Panc1 (cell line): ENCODE data around the gene DUSP16. TPM values are rescaled to one million over a fixed set of nuclear protein-coding genes. Genes with fewer than 3 reads are reported as not detected.

ENCODE experiments used
- ATAC-seq: fragments of 200-7000 bp; cut with Tn5 transposase; 2 replicates; pipeline ENCODE4 v1.9.1; 2020; ENCODE audit warnings: mild to moderate bottlenecking, moderate library complexity
- BruUV-seq: library from RNA; stranded (reverse); fragments of 400-500 nt; replicated peaks from 2 replicates; lab custom pipeline; 2021; lab: Mats Ljungman, UMichigan
- CTCF ChIA-PET: fragments of 300-600 bp; sonication (Branson Sonifier 250); formaldehyde crosslinking; loops from one replicate; lab custom pipeline; 2022; ENCODE audit warnings: antibody characterized with exemption; lab: Charles Lee
- POLR2A ChIA-PET: fragments of 300-600 bp; sonication (Branson Sonifier 250); formaldehyde crosslinking; loops from one replicate; lab custom pipeline; 2022; ENCODE audit warnings: antibody characterized with exemption; lab: Charles Lee
- DNase-seq: peaks from one replicate; pipeline ENCODE4 v3.0.0-alpha.2; 2010; ENCODE audit warnings: low read depth, low spot score
- H3K27ac ChIP-seq: 2 replicates; pipeline ENCODE4 v1.5.1; 2011; ENCODE audit warnings: mild to moderate bottlenecking, low read length, inconsistent platforms
- H3K27me3 ChIP-seq: fragments of 200-500 bp; sonication (Bioruptor generic); 2 replicates; pipeline ENCODE4 v1.6.0; 2014; ENCODE audit warnings: low read length, inconsistent platforms; ENCODE audit not compliant: control insufficient read depth, insufficient read depth
- H3K36me3 ChIP-seq: fragments of 200-500 bp; sonication (Bioruptor generic); 2 replicates; pipeline ENCODE4 v1.5.1; 2014; ENCODE audit warnings: inconsistent platforms, mild to moderate bottlenecking, low read length, moderate library complexity; ENCODE audit not compliant: control insufficient read depth, insufficient read depth
- H3K4me1 ChIP-seq: 2 replicates; pipeline ENCODE4 v1.5.1; 2011; ENCODE audit warnings: inconsistent platforms, mild to moderate bottlenecking, low read length, moderate library complexity; ENCODE audit not compliant: control insufficient read depth, insufficient read depth
- H3K4me3 ChIP-seq, 2 experiments: 2 replicates each; pipeline ENCODE4 v1.5.1; 2011 to 2012; ENCODE audit warnings: low read depth in 2 of 2, low read length in 2 of 2, mild to moderate bottlenecking in 2 of 2, inconsistent platforms in 1 of 2, moderate library complexity in 1 of 2
- H3K9me3 ChIP-seq: fragments of 200-500 bp; sonication (Bioruptor generic); 2 replicates; pipeline ENCODE4 v1.5.1; 2014; ENCODE audit warnings: low read depth, mild to moderate bottlenecking, inconsistent platforms, low read length, moderate library complexity; ENCODE audit not compliant: control insufficient read depth, insufficient read depth
- CTCF ChIP-seq: fragments of 450-650 bp; IDR thresholded peaks from 2 replicates; pipeline ENCODE4 v1.5.1; 2017; ENCODE audit warnings: mild to moderate bottlenecking
- POLR2AphosphoS5 ChIP-seq: IDR thresholded peaks from 2 replicates; pipeline ENCODE4 v1.6.1; 2012; ENCODE audit warnings: mild to moderate bottlenecking, low read depth, low read length, moderate library complexity
- REST ChIP-seq, 2 experiments: IDR thresholded peaks; 2 replicates each; pipeline ENCODE4 v1.6.1; 2011 to 2012; ENCODE audit warnings: low read depth in 2 of 2, control low read depth in 1 of 2, low read length in 1 of 2, mild to moderate bottlenecking in 1 of 2, moderate library complexity in 1 of 2; ENCODE audit not compliant: insufficient read depth in 1 of 2
- SIN3A ChIP-seq: IDR thresholded peaks from 2 replicates; pipeline ENCODE4 v1.6.1; 2012; ENCODE audit warnings: low read depth, mild to moderate bottlenecking, low read length, moderate library complexity, borderline replicate concordance; ENCODE audit not compliant: insufficient read depth
- TCF7L2 ChIP-seq: IDR thresholded peaks from 2 replicates; pipeline ENCODE4 v1.6.1; 2011; ENCODE audit warnings: mild to moderate bottlenecking, low read depth, low read length, inconsistent platforms
- in situ Hi-C: cut with HindIII; loops from 2 replicates; pipeline ENCODE4 v1.10.0; 2016; ENCODE audit warnings: low sequenced_read_pairs, low pct_unique_long_range_greater_than_20kb
- intact Hi-C: fragments of 100-400 bp; cut with micrococcal nuclease; formaldehyde crosslinking; loops from one replicate; pipeline ENCODE4 v1.10.0; 2022; ENCODE audit not compliant: unreplicated experiment
- total RNA-seq: library from RNA; stranded (reverse); gene quantifications from one replicate; pipeline ENCODE4 v1.2.1, GENCODE V29; 2021; ENCODE audit not compliant: unreplicated experiment

The DUSP16 gene
- total RNA-seq, 1 experiment from 2014 or later = 12.9 TPM

- TF ChIP-seq POLR2AphosphoS5 (no peak), SIN3A (no peak), REST (IDR thresholded peaks at IDR 0.05; ENCODE audit: insufficient read depth in 1 of 2, low read depth in 2 of 2, low read length in 1 of 2) (no peak), CTCF (no peak), TCF7L2 (no peak)
- ATAC-seq = no peak
- ChIA-PET CTCF (no interaction called here), POLR2A (no interaction called here)
- intact Hi-C loops (no loop called here), in situ Hi-C loops (no loop called here)
- no peaks in the 10 kb centered on the region for H3K4me1 ChIP-seq
- no peak overlapping the region for H3K27ac ChIP-seq
- no peaks in the 10 kb centered on the region for H3K9me3 ChIP-seq
- no peaks in the 10 kb centered on the region for H3K27me3 ChIP-seq
- H3K36me3 ChIP-seq = no peaks in the 10 kb centered on the region
- H3K4me3 ChIP-seq = no peak overlapping the region
- no peak for DNase-seq
- BruUV-seq = no TSS peak
Measured at GRCh38 chr12:12488823-12489550, 73.7 kb downstream of the DUSP16 start.

GRCh38 chr12:12488296-12488695 lies 74.4 kb downstream of the DUSP16 start:
- Histone ChIP-seq H3K4me1 (no peaks in the 10 kb centered on the region), H3K27ac (no peak overlapping the region), H3K36me3 (no peaks in the 10 kb centered on the region), H3K4me3 (no peak overlapping the region), H3K9me3 (no peaks in the 10 kb centered on the region), H3K27me3 (no peaks in the 10 kb centered on the region)
- ChIA-PET CTCF (no interaction called here), POLR2A (no interaction called here)
- in situ Hi-C loops (no loop called here), intact Hi-C loops (no loop called here)
- no peak for TF ChIP-seq SIN3A
- TF ChIP-seq CTCF = no peak
- no peak for TF ChIP-seq REST (IDR thresholded peaks at IDR 0.05; ENCODE audit: insufficient read depth in 1 of 2, low read depth in 2 of 2, low read length in 1 of 2)
- TF ChIP-seq TCF7L2 = no peak
- TF ChIP-seq POLR2AphosphoS5 = no peak
- ATAC-seq (no peak), DNase-seq (no peak)
- no TSS peak for BruUV-seq
